ENCODE results near the gene PPARA.

PPARA gene

DNA sequence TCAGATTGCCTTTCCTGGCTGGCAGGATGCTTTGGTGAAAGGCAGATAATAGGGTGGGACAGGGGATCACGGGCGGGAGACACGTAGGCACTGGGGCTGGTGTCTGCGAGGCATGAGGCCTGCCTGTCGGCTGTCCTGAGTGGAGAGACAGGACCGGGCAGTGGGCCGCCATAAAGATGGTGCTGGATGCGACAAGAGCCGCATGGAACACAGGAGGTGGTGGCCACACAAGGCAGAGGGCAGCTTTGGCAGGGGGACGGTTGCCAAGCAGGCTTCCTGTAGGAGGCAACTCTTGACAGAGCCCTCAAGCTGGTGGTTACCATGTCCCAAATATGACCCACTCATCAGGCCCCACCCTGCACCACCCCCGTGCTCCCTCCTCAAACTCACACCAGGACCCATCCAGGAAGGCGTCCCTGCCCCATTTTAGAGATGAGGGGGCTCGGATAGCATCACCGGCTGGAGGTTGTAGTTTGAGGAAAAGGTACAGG is 4.9 kb upstream of the PPARA start:
- no peak for DNase-seq (ENCODE audit: low read depth)

- no peak for DNase-seq (ENCODE audit: low read depth)
Measured at GRCh38 chr22:46145896-46146295, 4.4 kb upstream of the PPARA start.

- DNase-seq (ENCODE audit: low read depth): no peak
Measured at GRCh38 chr22:46146329-46146728, 4.0 kb upstream of the PPARA start.

GRCh38 chr22:46147061-46147460 is 3.3 kb upstream of the PPARA start:
- DNase-seq (ENCODE audit: low read depth): no peak

- no peak for DNase-seq (ENCODE audit: low read depth)
Measured at GRCh38 chr22:46147471-46148267, 2.7 kb upstream of the PPARA start.

GRCh38 chr22:46148336-46148735 is 2.0 kb upstream of the PPARA start:
- DNase-seq (ENCODE audit: low read depth): no peak

GRCh38 chr22:46148816-46149511 is 1.4 kb upstream of the PPARA start:
- DNase-seq (ENCODE audit: low read depth): no peak

GRCh38 chr22:46149512-46150033 is 753 bp upstream of the PPARA start:
- DNase-seq (ENCODE audit: low read depth): no peak

DNA sequence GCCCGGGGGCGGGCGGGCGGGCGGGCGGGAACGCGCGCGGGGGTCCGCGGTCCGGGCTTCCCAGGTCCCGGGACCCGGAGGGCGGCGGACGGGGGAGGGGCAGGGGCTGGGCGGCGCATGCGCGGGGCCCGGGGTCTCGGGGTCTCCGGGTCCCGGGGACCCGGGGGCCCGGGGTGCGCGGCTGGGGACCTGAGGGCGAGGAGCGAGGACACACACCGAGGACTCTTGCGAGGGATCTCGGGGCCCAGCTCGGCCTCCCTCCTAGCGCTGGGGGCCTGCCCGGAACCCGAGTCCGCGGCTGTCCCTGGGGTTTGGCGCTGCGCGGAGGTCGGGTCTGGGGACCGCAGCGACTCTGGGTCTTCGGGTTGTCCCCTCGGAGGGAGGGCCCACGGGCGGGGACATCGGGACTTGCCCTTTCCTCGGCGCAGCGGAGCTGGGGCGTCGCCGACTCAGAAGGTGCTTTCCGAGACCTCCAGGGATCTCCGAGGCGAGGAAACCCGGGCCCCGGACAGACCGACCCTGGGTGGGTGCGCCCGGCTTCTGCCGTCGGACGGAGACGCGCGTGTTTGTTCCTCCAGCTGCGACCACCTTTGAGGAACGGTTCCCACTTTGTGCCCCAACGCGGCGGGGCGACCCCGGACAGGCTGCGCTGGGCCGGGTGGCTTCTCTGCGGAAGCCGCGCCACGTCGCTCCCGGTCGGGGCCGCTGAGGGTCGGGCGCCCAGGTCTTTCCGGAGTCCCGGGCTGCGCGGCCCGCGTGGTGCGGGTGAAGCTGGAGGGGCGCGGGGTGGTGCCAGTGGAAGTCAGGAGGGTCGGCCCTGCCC is 540 bp downstream of the PPARA start:
- DNase-seq (ENCODE audit: low read depth): no peak

DNA sequence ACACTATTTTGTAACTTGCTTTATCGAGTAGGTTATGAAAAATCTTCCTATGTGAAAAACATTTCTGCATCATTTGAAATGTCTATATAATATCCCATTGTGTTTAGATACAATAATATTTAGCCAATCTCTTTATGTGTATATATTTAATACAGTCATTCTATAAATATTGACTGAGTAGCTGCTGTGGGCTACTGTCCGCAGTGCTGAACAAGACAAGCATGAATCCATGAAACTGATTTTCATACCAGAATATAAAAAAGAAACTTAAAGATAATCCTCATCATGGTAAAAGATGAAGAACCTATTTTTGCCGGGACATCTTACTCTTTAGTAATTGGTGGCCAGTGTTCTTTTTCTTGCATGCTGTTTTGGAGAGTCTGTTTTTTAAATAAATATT is 3.6 kb downstream of the PPARA start:
- DNase-seq (ENCODE audit: low read depth): no peak

DNA sequence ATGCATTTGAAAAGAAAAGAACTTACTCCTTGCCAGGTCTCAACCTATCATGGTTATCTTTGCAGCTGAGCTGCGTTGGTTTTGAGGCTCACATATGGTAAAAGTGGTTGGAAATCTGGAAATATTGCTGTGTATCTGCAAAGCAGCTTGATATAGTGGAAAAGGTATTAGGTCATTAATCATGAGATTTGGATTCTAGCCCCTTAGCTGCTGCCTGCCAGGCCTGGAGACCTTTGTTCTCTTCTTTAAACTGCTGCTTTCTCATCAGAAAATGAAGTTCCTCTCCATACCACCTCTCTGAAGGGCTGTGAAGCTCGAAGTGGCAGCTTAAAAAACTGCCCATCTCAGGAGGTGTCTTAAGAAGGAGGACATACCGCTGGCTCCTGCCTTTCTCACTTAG is 5.7 kb downstream of the PPARA start:
- DNase-seq (ENCODE audit: low read depth): no peak

- DNase-seq (ENCODE audit: low read depth): no peak
Measured at GRCh38 chr22:46158283-46158682, 8.0 kb downstream of the PPARA start.

DNA sequence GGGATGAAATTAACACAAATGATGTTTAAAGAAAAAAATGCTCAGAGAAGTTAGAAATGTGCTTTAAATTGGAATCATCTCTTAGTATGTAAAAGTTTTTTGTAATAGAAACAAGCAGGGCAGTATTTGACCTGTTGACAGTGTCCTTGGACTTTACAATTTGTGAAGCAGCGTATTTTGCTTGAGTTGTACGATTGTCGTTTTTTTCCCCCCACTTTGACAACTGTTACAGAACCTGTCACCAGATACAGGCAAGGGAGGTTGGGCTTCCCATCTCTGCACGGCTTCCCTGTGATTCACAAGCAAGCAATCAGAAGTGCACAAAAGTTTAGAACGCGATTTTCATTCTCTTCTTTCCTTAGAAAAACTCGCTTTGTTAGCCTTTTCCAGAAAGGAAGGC is 8.9 kb downstream of the PPARA start:
- no peak for DNase-seq (ENCODE audit: low read depth)

DNA sequence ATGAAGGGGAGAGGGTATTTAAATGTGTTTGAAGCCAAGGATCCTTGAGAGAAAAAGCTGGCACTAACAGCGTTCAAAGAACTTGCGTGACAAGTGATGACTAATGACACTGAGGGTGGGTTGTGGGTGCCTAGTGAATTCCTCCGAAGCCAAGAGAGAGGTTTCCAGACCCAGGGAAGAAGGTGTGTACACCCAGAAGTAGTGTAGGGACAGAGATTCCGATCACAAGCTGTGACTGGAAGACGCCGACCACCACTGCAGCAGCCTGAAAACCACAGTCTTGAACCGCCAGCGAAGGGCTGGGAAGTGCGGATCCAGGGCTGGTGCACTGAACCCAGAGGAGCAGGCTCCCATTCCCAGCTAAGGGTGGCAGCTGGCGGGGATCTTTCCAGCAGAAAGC is 9.5 kb downstream of the PPARA start:
- DNase-seq (ENCODE audit: low read depth): no peak

DNA sequence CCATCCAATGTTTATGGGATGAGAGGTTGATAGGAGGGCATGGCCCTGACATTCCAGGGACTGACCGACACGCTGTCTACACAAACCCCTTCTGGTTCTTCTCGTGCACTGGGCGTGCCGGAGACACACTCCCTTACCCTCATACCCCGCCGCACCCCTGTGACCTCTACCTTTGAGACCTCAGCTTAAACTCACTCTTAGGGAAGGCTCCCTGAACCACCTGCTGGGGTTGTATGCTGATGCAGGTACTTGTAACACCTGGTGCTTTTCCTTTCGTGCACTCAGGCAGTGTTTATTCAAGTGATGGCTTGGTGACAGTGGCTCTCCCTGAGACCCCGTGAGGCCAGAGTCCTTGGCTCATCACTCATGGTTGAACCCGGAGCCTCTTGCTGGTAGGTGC is 12.0 kb downstream of the PPARA start:
- DNase-seq (ENCODE audit: low read depth): no peak

DNA sequence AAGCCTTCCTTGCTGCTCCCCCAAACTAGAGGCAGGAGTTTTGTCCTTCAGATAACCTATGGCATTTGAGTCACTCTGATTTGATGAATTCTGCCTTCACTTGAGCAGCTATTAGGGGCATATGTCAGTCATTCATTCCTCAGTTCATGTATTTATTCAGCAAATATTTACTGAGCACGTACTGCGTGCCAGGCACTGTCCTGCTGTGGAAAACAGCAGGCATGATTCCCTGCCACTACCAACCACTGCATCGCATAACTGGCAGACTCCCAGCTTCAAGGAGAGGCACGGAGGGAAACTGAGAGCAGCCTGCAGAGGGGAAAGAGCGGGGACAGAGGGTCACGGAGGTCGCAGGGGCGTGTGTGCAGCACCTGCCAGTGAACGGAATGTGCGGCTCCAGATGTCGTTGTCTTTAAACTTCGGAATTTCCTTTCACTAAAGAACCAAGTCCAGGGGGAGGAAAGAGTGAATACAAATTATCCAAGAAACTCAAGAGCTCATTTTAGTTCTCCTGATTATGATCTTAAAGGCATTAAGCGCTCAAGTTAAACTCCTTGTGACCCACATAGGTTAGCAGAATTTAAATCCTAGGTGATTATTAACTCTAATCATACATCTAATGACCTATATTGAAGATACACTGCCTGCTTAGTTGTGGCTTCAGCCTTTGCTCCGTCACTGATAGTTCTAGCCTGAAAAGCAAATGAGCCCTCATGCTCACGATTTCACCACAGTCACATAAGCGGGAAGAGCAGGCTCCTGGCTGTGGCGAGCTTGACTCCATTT is 12.6 kb downstream of the PPARA start:
- DNase-seq (ENCODE audit: low read depth): no peak

DNA sequence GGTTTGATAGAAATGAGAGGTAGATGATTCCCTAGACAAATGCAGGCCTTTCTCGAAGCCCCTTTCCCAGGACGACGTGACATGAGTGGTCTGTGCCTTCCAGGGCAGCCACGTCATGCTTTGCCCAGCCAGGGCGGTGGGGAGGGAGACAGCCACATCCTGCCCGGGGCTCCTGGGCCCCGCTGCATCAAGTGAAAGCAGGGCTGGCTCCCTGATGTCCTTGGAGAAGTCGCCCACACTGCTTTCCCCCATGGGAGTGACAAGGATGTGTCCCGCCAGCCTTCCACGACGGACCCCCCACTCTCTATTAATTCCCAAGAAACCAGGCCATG is 13.2 kb downstream of the PPARA start:
- no peak for DNase-seq (ENCODE audit: low read depth)

DNA sequence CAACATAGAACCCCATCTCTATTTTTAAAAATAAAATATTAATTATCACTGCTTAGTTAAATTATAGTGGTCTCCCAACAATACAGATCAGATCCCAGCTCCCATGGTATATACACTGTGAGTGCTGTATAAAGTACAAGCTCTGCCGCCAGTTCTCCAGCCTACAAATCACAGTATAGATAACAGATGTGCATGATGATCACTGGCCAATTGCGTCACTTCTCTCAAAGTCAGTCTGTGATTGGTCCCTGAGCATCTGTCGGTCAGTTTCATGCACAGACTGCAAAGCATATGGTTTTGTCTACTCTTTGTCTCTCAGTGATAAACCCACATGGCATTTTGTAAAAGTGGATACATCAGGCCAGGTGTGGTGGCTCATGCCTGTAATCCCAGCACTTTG is 15.7 kb downstream of the PPARA start:
- DNase-seq (ENCODE audit: low read depth): no peak

DNA sequence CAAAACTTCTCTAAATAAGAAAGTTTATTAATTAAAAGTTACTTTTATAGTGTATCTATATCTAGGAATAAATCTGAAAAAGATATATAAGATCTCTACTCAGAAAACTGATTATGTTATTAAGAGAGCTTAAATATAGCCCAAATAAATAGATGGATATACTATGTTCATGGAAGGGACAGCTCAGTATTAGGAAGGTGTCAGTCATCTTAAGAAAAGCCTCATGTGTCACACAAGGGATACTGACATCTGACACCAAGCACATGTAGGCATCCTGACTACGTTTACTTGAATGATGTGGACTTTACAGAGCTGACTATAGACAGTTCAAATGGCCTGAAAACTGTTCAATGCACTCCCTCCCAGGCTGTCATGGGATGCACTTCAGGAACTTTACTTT is 19.3 kb downstream of the PPARA start:
- DNase-seq (ENCODE audit: low read depth): no peak

DNA sequence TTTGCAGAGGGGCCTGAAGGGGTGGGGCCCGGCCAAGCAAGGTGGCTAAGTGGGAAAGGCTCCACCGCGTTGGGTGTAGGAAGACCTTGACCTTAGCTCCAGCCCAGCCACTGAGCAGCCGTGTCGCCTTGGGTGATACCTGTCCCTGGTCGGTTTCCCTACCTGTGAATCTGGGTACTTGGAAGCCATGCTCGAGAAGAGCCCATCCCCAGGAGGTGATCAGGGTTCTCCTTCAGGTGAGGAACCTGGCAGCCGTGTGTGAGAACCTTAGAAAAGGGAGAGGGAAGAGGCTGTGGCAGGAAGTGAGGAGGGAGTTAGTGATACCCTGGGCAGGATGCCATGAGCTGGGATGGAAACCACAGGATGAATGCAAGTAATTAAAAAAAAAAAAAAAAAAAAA is 21.6 kb downstream of the PPARA start:
- peak; percentile 72 for DNase-seq (ENCODE audit: low read depth)

- no peak for DNase-seq (ENCODE audit: low read depth)
Measured at GRCh38 chr22:46172522-46173110, 22.3 kb downstream of the PPARA start.
